GM21737 (cell line): ENCODE measurements around the gene ANKRD44.

Experiments used
- ATAC-seq: cut with Tn5 transposase; IDR thresholded peaks from one replicate; pipeline ENCODE4 v1.9.1; 2021; ENCODE audit warnings: mild to moderate bottlenecking, moderate library complexity; ENCODE audit not compliant: unreplicated experiment

The ANKRD44 gene

DNA sequence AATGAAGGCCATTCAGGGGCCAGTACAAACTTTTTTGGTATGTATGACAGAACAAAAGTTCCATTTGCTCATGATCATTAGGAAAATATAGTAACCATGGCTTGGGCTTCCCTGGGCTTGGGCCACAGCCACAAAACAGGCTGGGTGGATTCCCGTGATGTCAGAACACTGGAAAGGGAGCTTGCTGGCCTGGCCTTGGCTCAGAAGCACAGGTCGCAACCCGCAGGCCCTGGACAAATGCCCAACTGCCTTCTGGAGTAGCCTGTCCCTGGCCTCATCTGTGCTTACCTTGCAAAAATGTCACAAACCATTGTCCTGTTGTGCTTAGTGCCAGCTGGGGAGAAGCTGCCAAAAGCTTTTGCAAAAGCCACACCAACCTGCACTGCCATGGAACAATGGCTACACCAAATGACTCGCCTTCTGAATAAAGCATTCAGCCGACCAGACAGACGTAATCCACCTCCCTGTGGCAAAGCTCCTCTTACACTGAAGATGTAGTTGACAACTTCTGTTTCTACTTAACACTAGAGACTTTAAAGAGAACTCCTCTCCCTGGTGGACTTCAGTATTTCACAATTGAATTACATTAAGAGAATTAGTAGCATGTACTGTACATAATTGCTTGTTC is 125.5 kb downstream of the ANKRD44 start:
- no peak for ATAC-seq

GRCh38 chr2:197183355-197183754 is 127.2 kb downstream of the ANKRD44 start:
- no peak for ATAC-seq

DNA sequence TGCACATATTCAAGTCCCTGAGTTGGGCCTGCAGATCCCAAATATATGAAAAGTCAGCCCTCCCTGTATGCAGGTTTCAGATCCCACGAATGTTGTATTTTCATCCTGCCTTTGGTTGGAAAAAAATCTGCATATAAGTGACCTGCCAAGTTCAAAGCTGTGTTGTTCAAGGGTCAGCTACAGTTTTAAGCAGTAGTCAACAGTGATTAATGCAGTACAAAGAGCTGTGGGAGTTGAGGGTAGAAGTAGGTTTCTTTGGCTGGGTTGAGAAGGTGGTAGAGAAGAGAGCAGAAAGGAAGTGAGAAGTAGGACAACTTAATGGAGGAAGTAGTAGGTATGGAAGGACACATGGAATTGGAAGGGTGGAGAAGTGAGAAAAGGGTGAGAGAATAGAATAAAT is 127.9 kb downstream of the ANKRD44 start:
- no peak for ATAC-seq

- no peak for ATAC-seq
These were observed 129.1 kb downstream of the ANKRD44 start for GRCh38 chr2:197181491-197181890.

DNA sequence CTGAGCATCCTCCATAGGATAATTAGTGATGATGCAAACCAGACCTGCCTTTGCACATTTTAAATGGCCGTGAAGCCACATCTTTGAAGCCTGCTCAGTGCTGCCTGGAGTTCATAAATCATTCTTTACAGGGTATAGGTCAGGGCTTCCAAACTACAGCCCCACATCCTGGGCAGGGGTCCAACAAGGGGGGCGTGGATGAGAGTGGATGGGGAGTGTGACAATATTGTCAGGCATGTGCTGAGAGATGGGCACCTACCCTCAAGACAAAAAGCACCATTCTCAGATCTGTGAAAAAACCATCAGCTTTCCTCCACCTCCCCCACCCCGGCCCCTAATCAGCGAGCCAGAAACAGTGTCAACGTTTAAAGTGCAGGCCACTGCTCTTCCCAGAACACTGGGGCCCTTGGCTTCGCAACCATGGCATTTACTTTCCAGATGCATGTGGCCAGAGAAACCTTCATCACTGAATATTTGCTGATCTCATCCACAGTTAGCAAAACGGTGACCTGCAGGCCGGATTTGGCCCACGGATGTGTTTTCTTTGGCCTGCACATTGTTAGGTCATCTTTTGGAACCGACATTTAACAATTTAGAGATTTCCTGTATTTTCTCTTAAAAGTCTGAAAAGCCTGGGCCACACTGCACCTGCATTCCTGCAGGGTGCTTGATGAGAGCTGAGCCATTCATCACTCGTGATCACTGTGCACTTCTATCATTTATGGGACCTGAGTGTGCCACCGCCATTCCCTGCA is 130.7 kb downstream of the ANKRD44 start:
- ATAC-seq, result no peak

DNA sequence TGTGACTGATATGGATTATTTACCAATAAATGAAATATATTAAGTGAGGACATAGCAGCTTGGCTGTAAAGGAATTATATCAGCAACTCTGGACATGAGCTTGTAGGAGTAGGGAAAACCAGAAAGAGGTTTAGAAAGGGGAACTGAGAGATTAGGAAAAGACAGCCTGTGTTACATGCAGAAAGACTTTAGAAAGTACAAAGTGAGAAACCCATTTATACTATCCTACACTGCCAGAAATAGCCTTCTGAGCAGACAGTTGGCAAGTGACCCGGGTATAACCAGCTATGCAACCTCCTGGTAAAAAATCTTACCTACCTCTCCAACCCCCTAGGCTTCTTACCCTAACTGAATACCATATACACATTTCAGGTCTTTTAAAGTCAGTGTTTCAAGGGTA is 134.1 kb downstream of the ANKRD44 start:
- ATAC-seq, result no peak

- no peak for ATAC-seq
These were observed 136.0 kb downstream of the ANKRD44 start for GRCh38 chr2:197174539-197175094.

DNA sequence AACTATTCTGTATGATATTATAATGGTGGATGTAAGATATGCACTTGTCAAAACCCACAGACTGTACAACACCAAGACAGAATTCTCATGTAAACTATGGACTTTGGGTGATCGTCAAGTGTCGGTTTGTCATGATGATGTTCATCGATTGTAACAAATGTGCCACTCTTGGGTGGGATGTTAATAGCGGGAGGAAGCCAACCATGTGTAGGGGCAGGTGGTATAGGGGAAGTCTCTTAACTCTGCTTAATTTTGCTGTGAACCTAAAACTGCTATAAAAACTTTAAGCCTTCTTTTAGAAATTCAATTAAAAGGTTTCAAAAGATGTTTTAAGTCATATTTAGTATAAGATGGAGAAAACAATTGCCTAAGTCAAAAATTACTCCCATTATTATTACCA is 139.0 kb downstream of the ANKRD44 start:
- no peak for ATAC-seq

- no peak for ATAC-seq
These were observed 140.4 kb downstream of the ANKRD44 start for GRCh38 chr2:197170208-197170607.

DNA sequence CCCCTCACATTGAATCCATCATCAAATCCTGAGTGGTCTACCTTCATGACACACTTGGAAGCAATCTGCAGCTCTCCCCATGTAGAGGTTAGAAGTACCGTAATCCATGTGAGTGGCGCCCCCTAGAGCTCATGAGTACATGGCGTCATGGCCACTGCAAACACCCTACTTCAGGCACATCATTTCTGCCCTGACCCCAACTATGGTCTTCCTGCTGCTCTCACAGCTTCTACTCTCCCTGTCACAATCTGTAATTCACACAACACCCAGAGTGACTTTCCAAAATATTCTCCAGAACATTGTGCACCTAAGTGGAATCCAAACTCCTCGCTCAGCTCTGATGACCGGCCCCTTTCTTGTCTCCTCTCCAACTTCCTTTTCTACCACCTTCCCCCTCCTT is 141.9 kb downstream of the ANKRD44 start:
- ATAC-seq, result peak; percentile 77

- no peak for ATAC-seq
These were observed 142.8 kb downstream of the ANKRD44 start for GRCh38 chr2:197167608-197168314.

DNA sequence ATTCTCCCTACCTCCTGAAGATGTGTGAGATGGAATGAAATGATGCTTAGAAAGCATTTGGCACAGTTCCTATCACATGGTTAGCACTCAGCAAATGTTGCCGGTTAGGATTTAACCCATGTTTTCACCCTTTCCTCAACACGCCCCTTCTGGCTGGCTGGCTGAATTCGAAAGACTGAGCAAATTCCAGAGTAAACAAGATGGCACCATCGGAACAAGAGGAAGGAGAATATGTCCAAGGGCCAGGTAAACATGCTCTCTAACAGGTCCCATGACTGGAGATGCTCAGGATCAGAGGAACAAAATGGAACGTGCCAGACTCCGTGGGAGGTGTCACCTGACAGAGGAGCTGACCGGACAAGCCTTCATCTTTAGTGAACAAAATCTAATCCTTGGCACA is 145.6 kb downstream of the ANKRD44 start:
- ATAC-seq, result no peak

- no peak for ATAC-seq
These were observed 146.3 kb downstream of the ANKRD44 start for GRCh38 chr2:197164141-197164754.

- no peak for ATAC-seq
These were observed 146.9 kb downstream of the ANKRD44 start for GRCh38 chr2:197163712-197164140.

DNA sequence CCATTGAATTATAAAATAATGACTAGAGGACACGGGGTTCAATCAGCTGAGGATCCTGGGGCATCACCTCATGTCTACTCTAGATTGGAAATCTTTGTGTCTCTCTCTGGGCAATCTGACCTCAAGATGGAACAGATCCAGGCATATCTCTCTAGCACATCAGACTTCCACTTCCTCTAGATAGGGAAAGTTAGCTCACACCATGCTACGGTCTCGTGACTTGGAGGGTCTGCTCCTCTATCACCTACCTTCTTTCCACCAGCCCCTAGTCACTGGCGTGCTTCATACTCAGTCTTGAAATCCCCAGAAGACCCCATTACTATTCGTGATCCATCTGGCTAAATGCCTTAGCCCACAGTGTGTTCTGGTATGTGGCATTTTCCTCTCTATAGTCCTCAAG is 148.8 kb downstream of the ANKRD44 start:
- no peak for ATAC-seq

- ATAC-seq, result peak; percentile 66
These were observed 150.8 kb downstream of the ANKRD44 start for GRCh38 chr2:197159661-197160211.

DNA sequence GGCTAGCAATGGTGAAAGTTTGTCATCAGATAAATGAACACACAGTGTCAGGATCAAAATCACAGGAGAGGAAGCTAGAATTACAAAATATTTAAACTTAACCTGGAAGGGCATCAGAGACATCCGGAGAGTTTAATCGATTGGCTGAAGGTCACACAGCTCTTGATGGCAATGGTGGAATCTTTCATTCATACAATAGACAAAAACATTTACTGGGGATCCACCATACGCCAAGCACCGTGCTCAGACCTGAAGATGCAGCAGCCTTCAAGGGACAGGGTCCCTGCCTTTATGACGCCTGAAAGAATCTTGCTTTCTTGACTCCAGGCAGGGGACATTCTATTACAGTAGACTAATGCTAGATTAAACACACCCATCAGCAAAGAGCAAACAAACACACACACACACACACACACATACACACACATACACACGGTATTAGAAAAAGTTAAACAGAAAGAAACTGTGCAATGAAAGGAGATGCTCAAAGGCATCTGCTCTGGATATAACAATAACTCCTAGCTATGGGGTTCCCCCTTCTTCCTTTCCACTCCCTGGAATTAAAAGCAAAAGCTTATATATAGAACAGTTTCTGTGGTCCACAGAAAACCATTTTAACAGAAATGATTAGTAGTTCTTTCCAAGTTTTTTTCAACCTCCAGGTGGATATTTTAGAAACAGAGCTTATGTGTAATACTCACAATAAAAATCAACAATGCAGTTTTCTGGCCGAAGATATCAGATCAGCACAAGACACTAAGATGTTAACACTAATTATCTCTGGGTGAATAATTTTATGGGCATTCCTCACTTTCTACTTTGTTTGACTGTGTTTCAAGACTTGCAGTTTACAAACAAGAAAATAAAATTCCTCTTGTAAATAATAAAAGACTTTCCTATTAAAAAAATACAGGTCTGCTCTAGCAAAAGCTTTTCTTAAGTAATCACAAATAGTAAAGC is 151.7 kb downstream of the ANKRD44 start:
- no peak for ATAC-seq

- no peak for ATAC-seq
These were observed 152.6 kb downstream of the ANKRD44 start for GRCh38 chr2:197157879-197158537.

DNA sequence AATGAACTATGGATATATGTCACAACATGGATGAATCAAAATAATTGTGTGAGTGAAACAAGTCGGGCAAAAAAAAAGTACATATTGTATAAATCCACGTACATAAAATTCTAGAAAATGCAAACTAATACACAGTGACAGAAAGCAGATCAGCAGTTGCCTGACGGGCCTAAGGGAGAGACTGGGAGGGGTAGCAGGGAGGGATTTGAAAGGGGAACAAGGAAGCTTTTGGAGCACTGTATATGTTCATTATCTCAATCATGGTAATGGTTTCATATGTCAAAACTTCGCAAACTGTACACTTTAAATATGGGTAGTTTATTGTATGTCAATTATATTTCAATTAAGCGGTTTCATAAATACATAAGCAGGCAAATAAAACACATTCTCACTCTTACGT is 153.8 kb downstream of the ANKRD44 start:
- ATAC-seq, result no peak
